Hematopoietic multipotent progenitor cell treated with erythropoietin and hydrocortisone succinate and interleukin-3 and kit ligand, for 8 days (in vitro differentiated cells): ENCODE data around the gene GREB1.
"Not testable (repeated sequence)": the region's sequence is repeated elsewhere in the genome, so short reads cannot be mapped to it uniquely, and the experiment has no call there.

ENCODE experiments used
- DNase-seq: peaks from one replicate; pipeline ENCODE4 v3.0.0-alpha.2; 2015

The GREB1 gene

DNA sequence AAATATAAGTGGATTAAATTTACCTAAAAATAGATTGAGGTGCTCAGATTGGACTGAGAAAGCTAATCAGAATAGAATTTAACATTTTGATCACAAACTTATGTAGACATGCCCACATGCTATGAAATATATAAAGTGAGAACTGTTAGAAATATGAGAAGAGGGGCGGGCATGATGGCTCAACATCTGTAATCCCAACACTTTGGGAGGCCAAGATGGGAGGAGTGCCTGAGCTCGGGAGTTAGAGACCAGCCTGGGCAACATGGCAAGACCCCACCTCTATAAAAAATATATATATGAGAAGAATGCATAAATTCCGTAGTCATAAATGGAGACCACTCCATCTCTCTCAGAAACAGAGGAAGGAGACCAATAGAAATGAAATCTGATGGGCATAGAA is 110.4 kb downstream of the GREB1 start:
- no peak for DNase-seq

GRCh38 chr2:11646530-11646929 is 112.7 kb downstream of the GREB1 start:
- no peak for DNase-seq

GRCh38 chr2:11647834-11648600 is 114.2 kb downstream of the GREB1 start:
- no peak for DNase-seq

DNA sequence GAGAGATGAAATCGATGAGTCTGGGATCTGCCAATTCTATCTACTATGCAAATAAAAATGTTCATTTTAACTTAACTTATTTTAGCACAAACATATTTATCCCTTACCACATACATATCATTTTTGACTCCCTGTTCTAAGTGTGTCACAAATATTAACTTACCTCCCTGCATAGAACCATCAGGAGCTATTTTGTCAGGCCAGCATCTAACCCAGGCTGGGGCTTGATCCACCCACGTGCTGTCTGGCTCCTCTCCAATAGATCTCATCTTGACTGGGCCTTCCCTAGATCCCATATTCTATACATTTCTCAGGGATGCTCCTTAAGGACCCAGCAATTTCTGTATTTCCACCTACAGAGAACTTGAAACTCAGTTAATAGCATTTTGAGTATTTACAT is 115.2 kb downstream of the GREB1 start:
- no peak for DNase-seq

GRCh38 chr2:11651856-11652548 is 118.2 kb downstream of the GREB1 start:
- DNase-seq, result no peak

GRCh38 chr2:11652553-11652952 is 118.7 kb downstream of the GREB1 start:
- DNase-seq, result no peak

DNA sequence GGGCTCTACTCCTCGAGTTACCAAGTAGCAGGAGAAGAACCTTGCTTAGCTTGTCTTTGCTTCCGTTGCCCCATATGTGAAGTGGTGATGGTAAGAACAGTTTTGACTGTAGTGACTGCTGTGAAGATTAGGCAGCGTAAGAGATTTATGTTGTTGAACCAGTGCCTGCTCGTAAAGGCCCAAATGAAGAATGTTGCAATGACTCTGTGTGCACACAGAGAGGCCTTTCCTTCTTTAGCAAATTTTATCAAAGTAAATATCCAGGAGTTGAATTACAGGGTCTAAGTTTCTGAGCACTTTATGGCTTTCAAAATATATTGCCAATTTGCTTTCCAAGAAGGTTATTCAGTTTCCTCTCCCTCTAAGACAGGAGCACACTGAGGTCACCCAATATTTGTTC is 121.7 kb downstream of the GREB1 start:
- DNase-seq, result no peak

- no peak for DNase-seq
Measured at GRCh38 chr2:11656252-11656651, 122.4 kb downstream of the GREB1 start.

DNA sequence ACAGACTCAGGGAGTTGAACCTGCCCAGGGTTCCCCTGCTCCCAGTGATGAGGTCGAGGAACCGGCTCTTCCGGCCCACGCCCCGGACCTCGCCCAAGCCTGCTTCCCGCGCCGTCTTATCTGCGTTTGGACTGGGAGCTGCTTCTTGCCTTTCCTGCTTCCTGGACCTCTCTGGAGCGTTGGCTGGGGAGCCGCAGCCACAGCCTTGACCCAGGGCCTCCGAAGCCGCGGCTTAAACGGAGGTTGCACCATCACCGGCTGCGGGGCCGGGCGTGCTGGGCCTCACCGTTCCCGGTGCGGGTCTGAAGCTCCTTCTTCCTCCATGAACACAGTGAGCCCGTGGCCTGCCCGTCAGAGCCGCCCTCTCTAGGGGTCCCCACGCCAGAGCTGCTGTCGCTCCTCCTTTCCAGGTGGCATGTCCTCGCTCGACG is 122.8 kb downstream of the GREB1 start:
- no peak for DNase-seq

DNA sequence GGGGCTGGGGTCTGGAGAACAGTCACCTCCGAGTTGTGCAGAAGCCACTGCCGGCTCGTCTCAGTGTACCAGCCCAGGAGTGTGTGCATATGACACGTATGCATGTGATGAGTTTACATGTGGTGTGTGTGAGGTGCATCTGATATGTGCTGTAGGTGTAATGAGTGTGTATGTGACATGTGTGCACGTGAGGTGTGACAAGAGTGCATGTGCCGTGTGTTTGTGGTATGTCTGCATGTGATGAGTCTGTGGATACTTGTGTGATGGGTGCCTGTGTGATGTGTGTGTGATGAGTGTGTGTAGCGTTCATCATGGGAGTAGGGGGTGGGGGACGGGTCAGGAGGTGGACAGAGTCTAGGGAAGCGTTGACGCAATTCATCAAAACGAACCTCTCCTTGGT is 123.3 kb downstream of the GREB1 start:
- DNase-seq, result no peak

DNA sequence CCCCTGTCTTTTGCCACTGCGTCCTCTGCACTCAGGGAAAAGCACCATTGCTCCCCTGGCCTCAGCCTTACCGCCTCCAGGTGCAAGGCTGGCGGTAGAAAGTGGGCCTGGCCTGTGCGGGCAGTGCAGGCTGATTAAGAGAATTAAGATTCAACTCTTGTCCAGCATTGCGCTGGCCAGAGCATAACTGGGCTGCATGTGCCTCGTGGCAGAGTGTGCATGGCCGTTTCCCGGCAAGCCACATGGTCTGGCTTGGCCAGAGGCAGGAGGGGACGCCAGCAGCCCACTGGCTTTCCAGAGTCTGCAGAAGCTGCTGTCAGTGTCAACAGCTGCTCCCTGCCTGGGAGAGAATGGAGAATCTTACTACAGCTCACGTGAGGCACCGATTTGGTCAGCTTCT is 123.8 kb downstream of the GREB1 start:
- no peak for DNase-seq

- peak; percentile 6 for DNase-seq
Measured at GRCh38 chr2:11658208-11659114, 124.6 kb downstream of the GREB1 start.

DNA sequence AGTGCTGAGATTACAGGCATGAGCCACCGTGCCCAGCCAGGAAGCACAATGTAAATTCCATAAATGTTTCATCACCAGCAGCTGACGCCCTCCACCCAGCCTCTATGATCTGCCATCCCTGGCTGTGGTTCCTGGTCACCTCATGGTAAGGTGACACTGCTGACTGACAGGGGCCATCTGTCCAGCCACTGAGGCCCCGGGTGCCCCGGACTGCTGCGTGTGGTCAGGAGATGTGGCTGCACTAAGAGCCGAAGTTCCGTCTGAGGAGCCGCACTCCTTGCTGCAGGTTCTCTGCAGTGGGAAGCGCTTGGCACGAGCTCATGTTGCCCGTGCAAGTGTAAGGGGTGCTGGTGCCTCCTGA is 125.2 kb downstream of the GREB1 start:
- no peak for DNase-seq

GRCh38 chr2:11659851-11660250 is 126.0 kb downstream of the GREB1 start:
- no peak for DNase-seq

GRCh38 chr2:11660396-11660795 is 126.6 kb downstream of the GREB1 start:
- DNase-seq, result not testable (repeated sequence)

- DNase-seq, result no peak
Measured at GRCh38 chr2:11661891-11662435, 128.1 kb downstream of the GREB1 start.

DNA sequence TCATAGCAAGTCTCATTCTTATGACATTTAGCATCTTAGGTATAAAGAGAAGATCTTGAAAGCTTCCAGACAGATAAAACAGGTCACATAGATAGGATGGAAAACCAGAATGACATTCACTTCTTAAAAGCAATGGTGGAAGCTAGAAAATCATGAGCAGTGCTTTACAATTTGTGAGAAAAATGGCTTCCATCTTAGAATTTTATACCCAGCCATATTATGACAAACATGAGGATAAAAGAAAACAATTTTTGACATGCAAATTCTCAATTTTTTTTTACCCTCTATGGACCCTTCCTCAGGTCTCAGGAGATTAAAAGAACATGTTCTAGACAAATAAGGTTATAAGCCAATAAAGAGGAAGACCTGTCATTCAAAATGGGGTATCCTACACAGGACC is 129.0 kb downstream of the GREB1 start:
- no peak for DNase-seq

GRCh38 chr2:11663427-11663826 is 129.6 kb downstream of the GREB1 start:
- DNase-seq, result no peak

- DNase-seq, result no peak
Measured at GRCh38 chr2:11665028-11665427, 131.2 kb downstream of the GREB1 start.

GRCh38 chr2:11665510-11666362 is 131.9 kb downstream of the GREB1 start:
- no peak for DNase-seq

DNA sequence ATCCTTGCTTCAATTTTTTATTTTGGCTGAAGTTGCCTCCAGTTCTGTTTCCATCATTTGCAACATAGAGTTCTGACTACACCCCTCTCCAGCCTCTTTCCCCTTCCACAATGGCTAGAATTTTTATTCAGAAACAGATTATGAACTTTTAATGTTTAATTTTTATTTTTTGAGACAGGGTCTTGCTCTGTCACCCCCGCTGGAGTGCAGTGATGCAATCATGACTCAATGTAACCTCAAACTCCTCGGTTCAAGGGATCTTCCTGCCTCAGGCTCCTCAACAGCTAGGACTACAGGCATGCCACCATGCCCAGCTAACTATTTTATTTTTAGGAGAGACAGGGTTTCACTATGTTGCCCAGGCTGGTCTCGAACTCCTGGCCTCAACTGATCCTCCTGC is 133.3 kb downstream of the GREB1 start:
- no peak for DNase-seq
